ENCODE results near the gene KCNJ4. TPM values are rescaled to one million over a fixed set of nuclear protein-coding genes. Genes with fewer than 3 reads are reported as not detected.
A peak's percentile ranks its signal among the peaks of the same experiment; 100 is the strongest.
"Not testable (repeated sequence)": the region's sequence is repeated elsewhere in the genome, so short reads cannot be mapped to it uniquely, and the experiment has no call there.

KCNJ4 gene
- total RNA-seq, 1 experiment from 2014 or later = 0.22 TPM

- no TSS peak for BruUV-seq (replicated peaks)
- POLR2A ChIA-PET (ENCODE audit: unreplicated experiment) = interaction anchor here (0.7 kb wide), 1 partner anchor 1027 kb away, joined by 10 read pairs; no protein-coding TSS in a partner anchor
- H4K20me1 ChIP-seq (ENCODE audit: insufficient read depth) = no peaks in the 10 kb centered on the region
- H3K4me2 ChIP-seq = peak overlapping the region; percentile 63
- no peaks in the 10 kb centered on the region; the same call in 1 of the 2 replicates for H3F3A ChIP-seq (ENCODE audit: insufficient read depth, low read depth)
- no peaks in the 10 kb centered on the region for H3K27me3 ChIP-seq (ENCODE audit: insufficient read depth, low read depth)
- H2AFZ ChIP-seq = no peak overlapping the region
- no peaks in the 10 kb centered on the region for H3K4me1 ChIP-seq (replicated peaks; ENCODE audit: insufficient read depth)
- H3K27ac ChIP-seq = no peak overlapping the region
- peak; percentile 32 to 43 for DNase-seq
- H3K36me3 ChIP-seq (ENCODE audit: low read depth) = no peaks in the 10 kb centered on the region
- no peaks in the 10 kb centered on the region for H3K9me3 ChIP-seq (ENCODE audit: insufficient read depth, low read depth)
- CTCF ChIA-PET = interaction anchor here (0.6 kb wide), 1 partner anchor 79 kb away, joined by 3 read pairs; no protein-coding TSS in a partner anchor
- peak overlapping the region; percentile 29; the same call in 1 of the 2 replicates for H3K4me3 ChIP-seq
- intact Hi-C loops (cut with micrococcal nuclease; ENCODE audit: unreplicated experiment) = no loop called here
- H3K9me2 ChIP-seq (ENCODE audit: insufficient read depth) = no peaks in the 10 kb centered on the region
- H3K79me2 ChIP-seq (ENCODE audit: low read depth) = no peaks in the 10 kb centered on the region
- TF ChIP-seq CTCF (conservative IDR thresholded peaks at IDR 0.05) = peak; percentile 89
- TF ChIP-seq EZH2 (IDR thresholded peaks at IDR 0.05; ENCODE audit: low read depth) = no peak
These were observed 42.4 kb downstream of the KCNJ4 start for GRCh38 chr22:38412435-38413084.

GRCh38 chr22:38411016-38411415, 44.0 kb downstream of the KCNJ4 start:
- Histone ChIP-seq H3F3A (ENCODE audit: insufficient read depth, low read depth) (no peaks in the 10 kb centered on the region; the same call in none of the 2 replicates), H3K36me3 (ENCODE audit: low read depth) (no peaks in the 10 kb centered on the region), H2AFZ (no peak overlapping the region), H3K9me3 (ENCODE audit: insufficient read depth, low read depth) (no peaks in the 10 kb centered on the region), H3K4me3 (no peak overlapping the region), H3K27me3 (ENCODE audit: insufficient read depth, low read depth) (no peaks in the 10 kb centered on the region), H3K79me2 (ENCODE audit: low read depth) (no peaks in the 10 kb centered on the region), H3K9me2 (ENCODE audit: insufficient read depth) (no peaks in the 10 kb centered on the region), H3K27ac (no peak overlapping the region), H3K4me2 (no peak overlapping the region), H3K4me1 (replicated peaks; ENCODE audit: insufficient read depth) (no peaks in the 10 kb centered on the region), H4K20me1 (ENCODE audit: insufficient read depth) (no peaks in the 10 kb centered on the region)
- ChIA-PET CTCF (interaction anchor here (0.7 kb wide), 1 partner anchor 203 kb away, joined by 7 read pairs; no protein-coding TSS in a partner anchor), POLR2A (ENCODE audit: unreplicated experiment) (interaction anchor here (0.6 kb wide), 1 partner anchor 144 kb away, joined by 4 read pairs; no protein-coding TSS in a partner anchor)
- BruUV-seq (replicated peaks) = no TSS peak
- no peak for TF ChIP-seq CTCF (conservative IDR thresholded peaks at IDR 0.05)
- no peak for TF ChIP-seq EZH2 (IDR thresholded peaks at IDR 0.05; ENCODE audit: low read depth)
- intact Hi-C loops (cut with micrococcal nuclease; ENCODE audit: unreplicated experiment) = no loop called here
- DNase-seq = no peak

GRCh38 chr22:38409916-38410315, 45.1 kb downstream of the KCNJ4 start:
- H3K4me1 ChIP-seq (replicated peaks; ENCODE audit: insufficient read depth); H3K79me2 ChIP-seq (ENCODE audit: low read depth); CTCF ChIA-PET; intact Hi-C loops (cut with micrococcal nuclease; ENCODE audit: unreplicated experiment); DNase-seq; H4K20me1 ChIP-seq (ENCODE audit: insufficient read depth); H3K4me2 ChIP-seq; H3K27ac ChIP-seq; H3K4me3 ChIP-seq; H3K27me3 ChIP-seq (ENCODE audit: insufficient read depth, low read depth); BruUV-seq (replicated peaks); H3K9me3 ChIP-seq (ENCODE audit: insufficient read depth, low read depth); H2AFZ ChIP-seq; H3K36me3 ChIP-seq (ENCODE audit: low read depth); POLR2A ChIA-PET (ENCODE audit: unreplicated experiment); H3K9me2 ChIP-seq (ENCODE audit: insufficient read depth); H3F3A ChIP-seq (ENCODE audit: insufficient read depth, low read depth): not testable (repeated sequence)

All from PC-9 (cell line).